Keratinocyte (primary cell): ENCODE measurements around the gene MAP3K5. TPM values are rescaled to one million over a fixed set of nuclear protein-coding genes. Genes with fewer than 3 reads are reported as not detected.

ENCODE experiments used
- DNase-seq: peaks from one replicate; pipeline ENCODE4 v3.0.0-alpha.2; 2011; ENCODE audit warnings: low read depth, missing footprints, low spot score
- FAIRE-seq: peaks from 2 replicates; lab custom pipeline; 2011; peaks lifted over from hg19 to GRCh38; lab: Jason Lieb, UNC
- H2AFZ ChIP-seq: 2 replicates; pipeline ENCODE4 v1.6.0; 2012; ENCODE audit warnings: low read length, control low read depth, inconsistent platforms; ENCODE audit not compliant: control insufficient read depth
- H3K27ac ChIP-seq: 2 replicates; pipeline ENCODE4 v1.5.1; 2011; ENCODE audit warnings: low read length; ENCODE audit not compliant: control insufficient read depth, insufficient read depth
- H3K27me3 ChIP-seq: 3 replicates; pipeline ENCODE4 v1.6.0; 2011; ENCODE audit warnings: low read length; ENCODE audit not compliant: control insufficient read depth, insufficient read depth; ENCODE audit errors: extremely low read depth
- H3K36me3 ChIP-seq, 2 experiments: 2 replicates in 1 of 2; 3 replicates in 1 of 2; pipeline ENCODE4 v1.5.1; 2011; ENCODE audit warnings: low read length in 2 of 2, mild to moderate bottlenecking in 1 of 2; ENCODE audit not compliant: control insufficient read depth in 2 of 2, insufficient read depth in 2 of 2; ENCODE audit errors: extremely low read depth in 1 of 2
- H3K4me1 ChIP-seq: 3 replicates; pipeline ENCODE4 v1.5.1; 2011; ENCODE audit warnings: low read length; ENCODE audit not compliant: control insufficient read depth, insufficient read depth; ENCODE audit errors: extremely low read depth
- H3K4me2 ChIP-seq: 3 replicates; pipeline ENCODE4 v1.6.0; 2011; ENCODE audit warnings: low read depth, low read length; ENCODE audit not compliant: control insufficient read depth, insufficient read depth; ENCODE audit errors: extremely low read depth
- H3K4me3 ChIP-seq, 3 experiments: fragments of 200-600 bp in 1 of 3; sonication (generic) in 1 of 3; 2 replicates in 2 of 3; 3 replicates in 1 of 3; pipeline ENCODE4 v1.5.1; 2011 to 2016; ENCODE audit warnings: low read length in 3 of 3, mild to moderate bottlenecking in 3 of 3, control low read depth in 2 of 3, inconsistent platforms in 1 of 3, low read depth in 1 of 3, mixed read lengths in 1 of 3, mixed run types in 1 of 3, moderate library complexity in 1 of 3; ENCODE audit not compliant: control insufficient read depth in 2 of 3, insufficient read depth in 2 of 3; ENCODE audit errors: extremely low read depth in 1 of 3
- H3K79me2 ChIP-seq: 2 replicates; pipeline ENCODE4 v1.6.0; 2012; ENCODE audit warnings: low read length; ENCODE audit not compliant: control insufficient read depth, insufficient read depth
- H3K9ac ChIP-seq: 3 replicates; pipeline ENCODE4 v1.6.0; 2011; ENCODE audit warnings: low read length; ENCODE audit not compliant: control insufficient read depth, insufficient read depth; ENCODE audit errors: extremely low read depth
- H3K9me1 ChIP-seq: 3 replicates; pipeline ENCODE4 v1.6.0; 2011; ENCODE audit warnings: low read length; ENCODE audit not compliant: control insufficient read depth, insufficient read depth; ENCODE audit errors: extremely low read depth
- H3K9me3 ChIP-seq: 2 replicates; pipeline ENCODE4 v1.5.1; 2012; ENCODE audit warnings: low read depth, low read length; ENCODE audit not compliant: control insufficient read depth
- H4K20me1 ChIP-seq: 3 replicates; pipeline ENCODE4 v1.6.0; 2011; ENCODE audit warnings: low read length; ENCODE audit not compliant: control insufficient read depth, insufficient read depth; ENCODE audit errors: extremely low read depth
- CTCF ChIP-seq, 3 experiments: IDR thresholded peaks in 1 of 3; conservative IDR thresholded peaks in 1 of 3; optimal IDR thresholded peaks in 1 of 3; 2 replicates in 2 of 3; 3 replicates in 1 of 3; pipeline versions ENCODE3 to v1.5.1; 2011; ENCODE audit warnings: low read length in 3 of 3, mild to moderate bottlenecking in 3 of 3, moderate library complexity in 2 of 3, control low read depth in 1 of 3, inconsistent platforms in 1 of 3; ENCODE audit not compliant: insufficient read depth in 2 of 3; ENCODE audit errors: extremely low read depth in 1 of 3
- EZH2 ChIP-seq: IDR thresholded peaks from one replicate; pipeline ENCODE4 v1.6.1; 2012; ENCODE audit warnings: inconsistent platforms, mild to moderate bottlenecking, low read length, moderate library complexity
- dilution Hi-C: fragments of 300-500 bp; cut with MboI; formaldehyde crosslinking; loops from one replicate; pipeline ENCODE4 v1.7.0; 2020; ENCODE audit warnings: low sequenced_read_pairs; ENCODE audit not compliant: extremely low pct_ligation_motif_present
- polyA plus RNA-seq, 5 experiments: library from polyadenylated mRNA; depleted of rRNA in 3 of 5; stranded (reverse) in 3 of 5; stranded (forward) in 1 of 5; unstranded in 1 of 5; fragments of >200 nt; gene quantifications; 1 replicate in 1 of 5; 2 replicates in 3 of 5; 3 replicates in 1 of 5; pipeline versions ENCODE4 v1.2.1 to v1.2.3, GENCODE V29; 2011 to 2012; ENCODE audit warnings: missing spikeins in 2 of 5, low read depth in 1 of 5, low replicate concordance in 1 of 5

MAP3K5 gene
- polyA plus RNA-seq, 1 donor (not counting 4 experiments of a cell fraction or from before 2014, with no cell fraction given) = 3.4 TPM

DNA sequence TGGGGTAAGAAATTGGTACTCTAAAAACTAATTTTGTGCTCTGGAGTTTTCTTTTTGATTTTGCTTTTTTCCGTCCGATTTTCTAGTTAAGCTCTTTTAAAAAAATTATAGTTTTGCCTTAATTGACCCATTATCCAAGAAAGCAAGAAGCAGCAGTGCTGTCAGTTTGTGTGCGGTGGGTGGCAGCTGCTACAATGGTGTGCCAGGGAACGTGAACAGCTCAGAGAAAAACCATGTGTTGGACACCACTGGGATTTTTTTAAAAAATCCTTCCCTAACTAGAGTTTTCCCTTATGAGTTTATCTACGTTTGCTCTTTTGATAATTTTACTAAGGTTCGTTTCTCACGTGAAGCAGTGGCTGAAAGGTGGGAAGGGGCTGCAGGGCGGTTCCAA lies 8.0 kb downstream of the MAP3K5 start:
- Histone ChIP-seq H3K79me2 (peaks cover 21% of the 10 kb centered on the region), H3K36me3 (no peaks in the 10 kb centered on the region), H3K4me1 (peaks cover 45% of the 10 kb centered on the region), H3K4me3 (no peak overlapping the region), H3K9me3 (no peaks in the 10 kb centered on the region), H3K4me2 (no peak overlapping the region), H4K20me1 (no peaks in the 10 kb centered on the region), H3K27ac (no peak overlapping the region), H2AFZ (no peak overlapping the region), H3K9me1 (no peaks in the 10 kb centered on the region), H3K9ac (no peak overlapping the region), H3K27me3 (no peaks in the 10 kb centered on the region)
- no peak for DNase-seq
- dilution Hi-C loops = no loop called here
- FAIRE-seq = no peak
- TF ChIP-seq EZH2 (no peak), CTCF (optimal IDR thresholded peaks at IDR 0.05 in 1 of 3, IDR thresholded peaks at IDR 0.05 in 1 of 3, conservative IDR thresholded peaks at IDR 0.05 in 1 of 3; ENCODE audit: extremely low read depth in 1 of 3, insufficient read depth in 2 of 3, low read length in 3 of 3) (no peak)

GRCh38 chr6:136783495-136784270 lies 8.6 kb downstream of the MAP3K5 start:
- TF ChIP-seq EZH2 (no peak), CTCF (optimal IDR thresholded peaks at IDR 0.05 in 1 of 3, IDR thresholded peaks at IDR 0.05 in 1 of 3, conservative IDR thresholded peaks at IDR 0.05 in 1 of 3; ENCODE audit: extremely low read depth in 1 of 3, insufficient read depth in 2 of 3, low read length in 3 of 3) (no peak)
- FAIRE-seq (no peak), DNase-seq (no peak)
- H3K27me3 ChIP-seq = no peaks in the 10 kb centered on the region
- no peak overlapping the region for H3K27ac ChIP-seq
- peak overlapping the region; percentile 81 for H3K4me2 ChIP-seq
- dilution Hi-C loops = no loop called here
- H2AFZ ChIP-seq = peak overlapping the region; percentile 58
- peaks cover 20% of the 10 kb centered on the region for H3K79me2 ChIP-seq
- no peak overlapping the region for H3K9ac ChIP-seq
- no peaks in the 10 kb centered on the region for H3K9me3 ChIP-seq
- H3K4me1 ChIP-seq = peaks cover 45% of the 10 kb centered on the region
- no peaks in the 10 kb centered on the region for H3K36me3 ChIP-seq
- H3K9me1 ChIP-seq = no peaks in the 10 kb centered on the region
- no peak overlapping the region for H3K4me3 ChIP-seq
- no peaks in the 10 kb centered on the region for H4K20me1 ChIP-seq
